K562 (cell line): ENCODE data around the gene EAF1. TPM values are rescaled to one million over a fixed set of nuclear protein-coding genes. Genes with fewer than 3 reads are reported as not detected.
A peak's percentile ranks its signal among the peaks of the same experiment; 100 is the strongest.

ENCODE experiments used
- ATAC-seq: fragments of 200-7000 bp; cut with Tn5 transposase; 3 replicates; pipeline ENCODE4 v1.9.1; 2020; ENCODE audit warnings: moderate library complexity
- BruUV-seq: library from RNA; stranded (reverse); fragments of 400-500 nt; replicated peaks from 2 replicates; lab custom pipeline; 2021; lab: Mats Ljungman, UMichigan
- CTCF ChIA-PET: fragments of 300-600 bp; formaldehyde crosslinking; extraction: SDS; loops from one replicate; lab custom pipeline; 2021; ENCODE audit warnings: low intra/inter-chr PET ratio; lab: Yijun Ruan, JAX
- POLR2A ChIA-PET: fragments of 300-600, 350-650 bp; sonication (Branson Sonifier 250); formaldehyde crosslinking; extraction: SDS; loops from one replicate; lab custom pipeline; 2021; ENCODE audit warnings: antibody characterized with exemption, inconsistent platforms; lab: Yijun Ruan, JAX
- DNase-seq, 4 experiments: peaks; one replicate each; pipeline versions ENCODE4 v3.0.0 to v3.0.0-alpha.2; 2011 to 2018; ENCODE audit warnings: low spot score in 3 of 4, mixed read lengths in 3 of 4; ENCODE audit errors: extremely low read depth in 1 of 4
- FAIRE-seq: peaks from 2 replicates; lab custom pipeline; 2011; peaks lifted over from hg19 to GRCh38; lab: Jason Lieb, UNC
- H2AFZ ChIP-seq: 2 replicates; pipeline ENCODE4 v1.6.0; 2011; ENCODE audit warnings: low read depth, low read length, control low read depth, inconsistent platforms
- H3K27ac ChIP-seq: fragments of 200-600 bp; 3 replicates; pipeline ENCODE4 v1.8.0; 2011; ENCODE audit warnings: low read depth, mild to moderate bottlenecking, control low read depth, inconsistent platforms, low read length, moderate library complexity, mixed read lengths; ENCODE audit errors: extremely low read depth
- H3K27me3 ChIP-seq, 2 experiments: fragments of 300-600 bp in 1 of 2; 2 replicates in 1 of 2; 3 replicates in 1 of 2; pipeline versions ENCODE4 v1.6.0 to v1.8.0; 2011; ENCODE audit warnings: inconsistent platforms in 2 of 2, low read length in 2 of 2, mild to moderate bottlenecking in 1 of 2, mixed read lengths in 1 of 2, moderate library complexity in 1 of 2; ENCODE audit not compliant: control insufficient read depth in 2 of 2, insufficient read depth in 2 of 2
- H3K36me3 ChIP-seq: fragments of 300-600 bp; 3 replicates; pipeline ENCODE4 v1.8.0; 2011; ENCODE audit warnings: mild to moderate bottlenecking, low read length, inconsistent platforms; ENCODE audit not compliant: control insufficient read depth, insufficient read depth
- H3K4me1 ChIP-seq, 2 experiments: fragments of 200-600 bp in 1 of 2; replicated peaks in 1 of 2; 2 replicates in 1 of 2; 3 replicates in 1 of 2; pipeline versions ENCODE4 v1.5.1 to v1.8.0; 2011; ENCODE audit warnings: inconsistent platforms in 2 of 2, low read length in 2 of 2, mild to moderate bottlenecking in 1 of 2, mixed read lengths in 1 of 2, moderate library complexity in 1 of 2; ENCODE audit not compliant: control insufficient read depth in 2 of 2, insufficient read depth in 2 of 2
- H3K4me2 ChIP-seq: 2 replicates; pipeline ENCODE4 v1.6.1; 2011; ENCODE audit warnings: low read length, control low read depth, inconsistent platforms, mixed read lengths; ENCODE audit not compliant: insufficient read depth
- H3K4me3 ChIP-seq: fragments of 200-600 bp; sonication (generic), shearing (Covaris generic); 2 replicates; pipeline ENCODE4 v1.5.1; 2016; ENCODE audit warnings: control low read depth, inconsistent platforms
- H3K79me2 ChIP-seq: fragments of 200-600 bp; 3 replicates; pipeline ENCODE4 v1.8.0; 2011; ENCODE audit warnings: low read length, inconsistent platforms; ENCODE audit not compliant: control insufficient read depth, insufficient read depth
- H3K9ac ChIP-seq, 2 experiments: 2 replicates each; pipeline versions ENCODE4 v1.6.0 to v1.6.1; 2011; ENCODE audit warnings: low read depth in 2 of 2, low read length in 2 of 2, control low read depth in 1 of 2, inconsistent platforms in 1 of 2, mild to moderate bottlenecking in 1 of 2, mixed read lengths in 1 of 2; ENCODE audit not compliant: insufficient read depth in 1 of 2
- H3K9me1 ChIP-seq: one replicate; pipeline ENCODE4 v1.6.0; 2011; ENCODE audit warnings: inconsistent platforms, mild to moderate bottlenecking, low read length, moderate library complexity; ENCODE audit not compliant: control insufficient read depth, insufficient read depth
- H3K9me3 ChIP-seq: replicated peaks from 2 replicates; pipeline ENCODE4 v1.5.1; 2011; ENCODE audit warnings: low read depth, low read length, inconsistent platforms; ENCODE audit not compliant: control insufficient read depth, insufficient read depth
- H4K20me1 ChIP-seq: replicated peaks from 2 replicates; pipeline ENCODE4 v1.6.1; 2011; ENCODE audit warnings: low read length, inconsistent platforms, mixed read lengths; ENCODE audit not compliant: control insufficient read depth, insufficient read depth
- CHD1 ChIP-seq: fragments of 200-600 bp; sonication (generic); IDR thresholded peaks from one replicate; pipeline ENCODE4 v1.6.1; 2012; ENCODE audit warnings: mild to moderate bottlenecking, moderate library complexity, low read length, inconsistent platforms
- HDAC2 ChIP-seq: fragments of 450-650 bp; IDR thresholded peaks from 2 replicates; pipeline ENCODE4 v1.6.1; 2016; ENCODE audit warnings: mild to moderate bottlenecking
- NR2C2 ChIP-seq, 2 experiments: fragments of 200-800 bp in 1 of 2; sonication (Bioruptor generic) in 1 of 2; sonication (generic) in 1 of 2; formaldehyde crosslinking in 1 of 2; IDR thresholded peaks; 2 replicates each; pipeline versions ENCODE4 v1.6.1 to v1.8.0; 2016 to 2022; ENCODE audit warnings: mild to moderate bottlenecking in 1 of 2, missing compliant biosample characterization in 1 of 2, missing genetic modification characterization in 1 of 2, missing genetic modification reagents in 1 of 2
- POLR3A ChIP-seq: IDR thresholded peaks from 2 replicates; pipeline ENCODE4 v1.6.1; 2011; ENCODE audit warnings: borderline replicate concordance, mild to moderate bottlenecking, moderate library complexity; ENCODE audit not compliant: insufficient read length, insufficient read depth; ENCODE audit errors: extremely low read depth
- PRMT5 ChIP-seq: sonication (generic); formaldehyde crosslinking; IDR thresholded peaks from 2 replicates; pipeline ENCODE4 v1.5.0; 2020; ENCODE audit warnings: missing genetic modification reagents
- PRPF4 ChIP-seq: fragments of 200-400 bp; formaldehyde crosslinking; IDR thresholded peaks from one replicate; pipeline ENCODE4 v1.6.1; 2017; ENCODE audit warnings: low read length, low read depth, mild to moderate bottlenecking; ENCODE audit not compliant: insufficient read depth, poor library complexity, severe bottlenecking
- PURB ChIP-seq: sonication (generic); formaldehyde crosslinking; IDR thresholded peaks from 2 replicates; pipeline ENCODE4 v1.9.0; 2021; ENCODE audit warnings: low read depth, mild to moderate bottlenecking, missing genetic modification reagents
- WGBS: fragments of 100-300 bp; shearing (Covaris generic); methylation state at CpG from one replicate; pipeline ENCODE4 v1.1.6; 2016; ENCODE audit warnings: low coverage, mixed read lengths; ENCODE audit not compliant: insufficient coverage; ENCODE audit errors: missing lambda C conversion rate; 5-methylcytosine and 5-hydroxymethylcytosine counted together
- in situ Hi-C: fragments of 300-500 bp; cut with MboI; formaldehyde crosslinking; loops from 4 replicates; pipeline ENCODE4 v1.15.0; 2018; ENCODE audit warnings: inconsistent platforms, mixed read lengths
- intact Hi-C: fragments of 100-400 bp; cut with micrococcal nuclease; formaldehyde crosslinking; loops from 2 replicates; pipeline ENCODE4 v1.14.2; 2022
- polyA plus RNA-seq, 8 experiments: library from polyadenylated mRNA; depleted of rRNA in 4 of 8; stranded (reverse) in 5 of 8; unstranded in 3 of 8; fragments of >200 nt; fragmentation: Nextera tagmentation in 2 of 8; fragmentation: Illumina TruSeq in 1 of 8; extraction: Ambion mirVana in 2 of 8; extraction: Trizol in 1 of 8; gene quantifications; 2 replicates each; pipeline versions ENCODE4 v1.2.1 to v1.2.3, GENCODE V29; 2011 to 2014; ENCODE audit warnings: inconsistent platforms in 1 of 8, missing spikeins in 1 of 8
- total RNA-seq, 7 experiments: library from RNA; depleted of rRNA in 6 of 7; stranded (reverse); fragments of >200 nt in 6 of 7; fragmentation: Illumina TruSeq in 2 of 7; extraction: Trizol in 2 of 7; gene quantifications; 2 replicates each; pipeline versions ENCODE4 v1.2.1 to v1.2.3, GENCODE V29; 2011 to 2021; ENCODE audit warnings: low replicate concordance in 1 of 7
- TF ChIP-seq, protein P1 (sequence below): fragments of 450-650 bp; formaldehyde crosslinking; IDR thresholded peaks from 2 replicates; pipeline ENCODE4 v1.4.0; 2020; ENCODE audit warnings: mild to moderate bottlenecking, moderate library complexity
- TF ChIP-seq, protein P2 (sequence below): fragments of 250-450 bp; sonication (Bioruptor Pico); IDR thresholded peaks from 2 replicates; pipeline ENCODE4 v1.8.0; 2022; ENCODE audit warnings: inconsistent platforms, mild to moderate bottlenecking, moderate library complexity, borderline replicate concordance
- TF ChIP-seq, protein P3 (sequence below), 2 experiments: fragments of 450-650 bp in 1 of 2; sonication (generic) in 1 of 2; formaldehyde crosslinking in 1 of 2; IDR thresholded peaks in 1 of 2; conservative IDR thresholded peaks in 1 of 2; 2 replicates each; pipeline versions ENCODE4 v1.6.1 to v1.8.1; 2016 to 2023; ENCODE audit warnings: mild to moderate bottlenecking in 2 of 2, moderate library complexity in 2 of 2, inconsistent platforms in 1 of 2, missing genetic modification reagents in 1 of 2
- TF ChIP-seq, protein P4 (sequence below), 3 experiments: fragments of 200-800 bp in 1 of 3; sonication (Bioruptor generic) in 1 of 3; sonication (generic) in 1 of 3; formaldehyde crosslinking in 1 of 3; IDR thresholded peaks; 2 replicates each; pipeline versions ENCODE4 v1.6.1 to v1.8.0; 2016 to 2022; ENCODE audit warnings: mild to moderate bottlenecking in 2 of 3, missing compliant biosample characterization in 2 of 3, missing genetic modification characterization in 2 of 3, missing genetic modification reagents in 1 of 3

The EAF1 gene
- total and polyA plus RNA-seq, 9 of the 15 experiments (the other 6 are each of a cell fraction or from before 2014, with no cell fraction given) = 7.0 to 26.8 (median 20.4) TPM

DNA sequence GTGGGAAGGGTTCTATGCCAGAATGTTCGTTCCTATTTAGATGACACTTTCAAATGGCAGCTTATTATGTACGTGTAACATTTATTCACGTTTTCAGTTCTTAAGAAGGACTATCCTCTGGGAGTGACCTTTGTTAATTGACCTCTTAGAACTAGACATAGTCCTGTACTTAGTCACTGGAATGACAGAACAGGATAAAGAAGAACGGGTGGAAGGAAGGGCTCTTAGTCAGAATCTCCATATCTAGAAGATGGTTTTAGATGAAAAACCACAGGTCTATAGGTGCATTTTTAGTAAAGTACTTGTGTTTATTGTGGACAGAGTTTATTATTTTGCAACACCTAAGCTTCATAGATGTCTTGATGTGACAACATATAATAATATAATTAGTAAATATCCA is 6.5 kb upstream of the EAF1 start (continued):
- TF ChIP-seq, protein P1, sequence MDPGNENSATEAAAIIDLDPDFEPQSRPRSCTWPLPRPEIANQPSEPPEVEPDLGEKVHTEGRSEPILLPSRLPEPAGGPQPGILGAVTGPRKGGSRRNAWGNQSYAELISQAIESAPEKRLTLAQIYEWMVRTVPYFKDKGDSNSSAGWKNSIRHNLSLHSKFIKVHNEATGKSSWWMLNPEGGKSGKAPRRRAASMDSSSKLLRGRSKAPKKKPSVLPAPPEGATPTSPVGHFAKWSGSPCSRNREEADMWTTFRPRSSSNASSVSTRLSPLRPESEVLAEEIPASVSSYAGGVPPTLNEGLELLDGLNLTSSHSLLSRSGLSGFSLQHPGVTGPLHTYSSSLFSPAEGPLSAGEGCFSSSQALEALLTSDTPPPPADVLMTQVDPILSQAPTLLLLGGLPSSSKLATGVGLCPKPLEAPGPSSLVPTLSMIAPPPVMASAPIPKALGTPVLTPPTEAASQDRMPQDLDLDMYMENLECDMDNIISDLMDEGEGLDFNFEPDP (CRISPR knock-in tag) = no peak
- TF ChIP-seq, protein P2, sequence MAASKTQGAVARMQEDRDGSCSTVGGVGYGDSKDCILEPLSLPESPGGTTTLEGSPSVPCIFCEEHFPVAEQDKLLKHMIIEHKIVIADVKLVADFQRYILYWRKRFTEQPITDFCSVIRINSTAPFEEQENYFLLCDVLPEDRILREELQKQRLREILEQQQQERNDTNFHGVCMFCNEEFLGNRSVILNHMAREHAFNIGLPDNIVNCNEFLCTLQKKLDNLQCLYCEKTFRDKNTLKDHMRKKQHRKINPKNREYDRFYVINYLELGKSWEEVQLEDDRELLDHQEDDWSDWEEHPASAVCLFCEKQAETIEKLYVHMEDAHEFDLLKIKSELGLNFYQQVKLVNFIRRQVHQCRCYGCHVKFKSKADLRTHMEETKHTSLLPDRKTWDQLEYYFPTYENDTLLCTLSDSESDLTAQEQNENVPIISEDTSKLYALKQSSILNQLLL (CRISPR knock-in tag) = no peak
- TF ChIP-seq CHD1 (no peak), PURB (CRISPR knock-in tag) (no peak), POLR3A (no peak)

DNA sequence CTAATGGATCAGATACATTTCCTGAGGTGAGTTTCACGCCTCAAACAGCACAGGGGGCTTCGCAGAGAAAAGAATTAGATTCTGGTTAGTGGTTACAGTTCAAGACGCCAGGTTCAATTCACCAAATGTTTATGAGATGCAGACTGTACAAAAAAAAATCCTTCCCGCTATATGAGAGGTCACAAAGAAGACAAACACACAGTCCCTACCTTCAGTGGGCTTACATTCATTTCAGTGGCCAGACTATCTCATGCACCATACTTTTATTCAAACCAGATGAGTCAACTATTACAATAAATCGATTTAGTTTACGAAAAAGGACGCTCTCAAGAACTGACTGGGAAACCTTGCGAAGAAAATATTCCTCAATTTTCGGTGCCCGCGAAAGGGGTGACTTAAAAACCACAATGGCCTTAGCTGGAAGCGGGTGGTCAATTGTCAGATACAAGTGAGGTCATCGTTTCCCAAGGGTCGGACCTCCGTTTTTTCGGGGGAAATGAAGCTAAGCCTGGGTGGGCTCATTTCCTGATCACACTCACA is 749 bp upstream of the EAF1 start:
- DNase-seq = peak in 1 of 4 experiments; percentile 15
- ChIA-PET CTCF (no interaction called here), POLR2A (interaction anchor here (0.6 kb wide), 1 partner anchor 8 kb away, joined by 3 read pairs; no protein-coding TSS in a partner anchor)
- peak overlapping the region; percentile 80 for H3K4me3 ChIP-seq
- BruUV-seq = TSS peak; percentile 76
- FAIRE-seq = no peak
- 53% methylated on average over 16 of the region's 16 CpGs for WGBS
- peak overlapping the region; percentile 96 for H2AFZ ChIP-seq
- H3K36me3 ChIP-seq = peaks cover 41% of the 10 kb centered on the region
- peaks cover 45% of the 10 kb centered on the region for H3K79me2 ChIP-seq
- no peak for ATAC-seq
- intact Hi-C loops = no loop called here
- peak overlapping the region; percentile 76 for H3K27ac ChIP-seq
- H3K4me2 ChIP-seq = peak overlapping the region; percentile 94
- H3K4me1 ChIP-seq = peaks cover 3 to 9% of the 10 kb centered on the region in 2 experiments; a peak in 4 of 5 replicates
- H3K9me1 ChIP-seq = no peaks in the 10 kb centered on the region
- H3K27me3 ChIP-seq = no peaks in the 10 kb centered on the region
- H4K20me1 ChIP-seq = no peaks in the 10 kb centered on the region
- H3K9ac ChIP-seq = peak overlapping the region; percentile 76 to 96
- in situ Hi-C loops = no loop called here
- H3K9me3 ChIP-seq = peaks cover 5% of the 10 kb centered on the region
- no peak for TF ChIP-seq PRPF4
- no peak for TF ChIP-seq HDAC2
- TF ChIP-seq NR2C2 (CRISPR knock-in tag; IDR thresholded peaks at IDR 0.05) = no peak
- no peak for TF ChIP-seq NR2C2 (tag; IDR thresholded peaks at IDR 0.05)
- TF ChIP-seq, protein P3, sequence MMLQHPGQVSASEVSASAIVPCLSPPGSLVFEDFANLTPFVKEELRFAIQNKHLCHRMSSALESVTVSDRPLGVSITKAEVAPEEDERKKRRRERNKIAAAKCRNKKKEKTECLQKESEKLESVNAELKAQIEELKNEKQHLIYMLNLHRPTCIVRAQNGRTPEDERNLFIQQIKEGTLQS (IDR thresholded peaks at IDR 0.05) = 0 out of 2 replicates have a peak, but pooled peaks have one; percentile 30
- TF ChIP-seq, protein P3 (CRISPR knock-in tag; conservative IDR thresholded peaks at IDR 0.05) = no peak
- TF ChIP-seq PRMT5 (CRISPR knock-in tag) = no peak
- TF ChIP-seq, protein P4, sequence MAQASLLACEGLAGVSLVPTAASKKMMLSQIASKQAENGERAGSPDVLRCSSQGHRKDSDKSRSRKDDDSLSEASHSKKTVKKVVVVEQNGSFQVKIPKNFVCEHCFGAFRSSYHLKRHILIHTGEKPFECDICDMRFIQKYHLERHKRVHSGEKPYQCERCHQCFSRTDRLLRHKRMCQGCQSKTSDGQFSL (CRISPR knock-in tag; IDR thresholded peaks at IDR 0.05) = no peak
- TF ChIP-seq, protein P4 (tag; IDR thresholded peaks at IDR 0.05) = peak in 1 of 2 experiments; percentile 19; a peak in 1 of 4 replicates
